ENCODE data around the gene HLA-DQB2. TPM values are rescaled to one million over a fixed set of nuclear protein-coding genes. Genes with fewer than 3 reads are reported as not detected.
"Not testable (repeated sequence)": the region's sequence is repeated elsewhere in the genome, so short reads cannot be mapped to it uniquely, and the experiment has no call there.

HLA-DQB2 gene
- polyA plus RNA-seq, 1 donor (not counting 4 experiments of a cell fraction or from before 2014, with no cell fraction given): not detected

GRCh38 chr6:32807020-32807580, 43.8 kb upstream of the HLA-DQB2 start:
- dilution Hi-C loops (cut with MboI; ENCODE audit: extremely low pct_ligation_motif_present, low sequenced_read_pairs): no loop called here
- no peaks in the 10 kb centered on the region for H3K79me2 ChIP-seq (ENCODE audit: control insufficient read depth, insufficient read depth, low read length)
- no peak overlapping the region for H3K27ac ChIP-seq (ENCODE audit: control insufficient read depth, insufficient read depth, low read length)
- H3K4me1 ChIP-seq (ENCODE audit: control insufficient read depth, extremely low read depth, insufficient read depth, low read length): no peaks in the 10 kb centered on the region
- TF ChIP-seq, protein P1, sequence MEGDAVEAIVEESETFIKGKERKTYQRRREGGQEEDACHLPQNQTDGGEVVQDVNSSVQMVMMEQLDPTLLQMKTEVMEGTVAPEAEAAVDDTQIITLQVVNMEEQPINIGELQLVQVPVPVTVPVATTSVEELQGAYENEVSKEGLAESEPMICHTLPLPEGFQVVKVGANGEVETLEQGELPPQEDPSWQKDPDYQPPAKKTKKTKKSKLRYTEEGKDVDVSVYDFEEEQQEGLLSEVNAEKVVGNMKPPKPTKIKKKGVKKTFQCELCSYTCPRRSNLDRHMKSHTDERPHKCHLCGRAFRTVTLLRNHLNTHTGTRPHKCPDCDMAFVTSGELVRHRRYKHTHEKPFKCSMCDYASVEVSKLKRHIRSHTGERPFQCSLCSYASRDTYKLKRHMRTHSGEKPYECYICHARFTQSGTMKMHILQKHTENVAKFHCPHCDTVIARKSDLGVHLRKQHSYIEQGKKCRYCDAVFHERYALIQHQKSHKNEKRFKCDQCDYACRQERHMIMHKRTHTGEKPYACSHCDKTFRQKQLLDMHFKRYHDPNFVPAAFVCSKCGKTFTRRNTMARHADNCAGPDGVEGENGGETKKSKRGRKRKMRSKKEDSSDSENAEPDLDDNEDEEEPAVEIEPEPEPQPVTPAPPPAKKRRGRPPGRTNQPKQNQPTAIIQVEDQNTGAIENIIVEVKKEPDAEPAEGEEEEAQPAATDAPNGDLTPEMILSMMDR (optimal IDR thresholded peaks at IDR 0.05 in 1 of 3, IDR thresholded peaks at IDR 0.05 in 1 of 3, conservative IDR thresholded peaks at IDR 0.05 in 1 of 3; ENCODE audit: extremely low read depth in 1 of 3, insufficient read depth in 2 of 3, low read length in 3 of 3): no peak
- TF ChIP-seq EZH2 (IDR thresholded peaks at IDR 0.05; ENCODE audit: low read length): no peak
- H3K9me1 ChIP-seq (ENCODE audit: control insufficient read depth, extremely low read depth, insufficient read depth, low read length): no peaks in the 10 kb centered on the region
- no peaks in the 10 kb centered on the region for H3K9me3 ChIP-seq (ENCODE audit: control insufficient read depth, low read depth, low read length)
- no peak overlapping the region for H3K4me3 ChIP-seq (ENCODE audit: control insufficient read depth in 2 of 3, extremely low read depth in 1 of 3, insufficient read depth in 2 of 3, low read depth in 1 of 3, low read length in 3 of 3)
- H3K9ac ChIP-seq (ENCODE audit: control insufficient read depth, extremely low read depth, insufficient read depth, low read length): no peak overlapping the region
- H3K36me3 ChIP-seq (ENCODE audit: control insufficient read depth in 2 of 2, extremely low read depth in 1 of 2, insufficient read depth in 2 of 2, low read length in 2 of 2): no peaks in the 10 kb centered on the region
- H3K27me3 ChIP-seq (ENCODE audit: control insufficient read depth, extremely low read depth, insufficient read depth, low read length): no peaks in the 10 kb centered on the region
- FAIRE-seq (no peak), DNase-seq (ENCODE audit: low read depth, low spot score) (no peak)
- no peaks in the 10 kb centered on the region for H4K20me1 ChIP-seq (ENCODE audit: control insufficient read depth, extremely low read depth, insufficient read depth, low read length)
- no peak overlapping the region for H3K4me2 ChIP-seq (ENCODE audit: control insufficient read depth, extremely low read depth, insufficient read depth, low read depth, low read length)
- H2AFZ ChIP-seq (ENCODE audit: control insufficient read depth, low read length): no peak overlapping the region

GRCh38 chr6:32805404-32805803, 42.1 kb upstream of the HLA-DQB2 start:
- dilution Hi-C loops (cut with MboI; ENCODE audit: extremely low pct_ligation_motif_present, low sequenced_read_pairs); H4K20me1 ChIP-seq (ENCODE audit: control insufficient read depth, extremely low read depth, insufficient read depth, low read length); H3K9me1 ChIP-seq (ENCODE audit: control insufficient read depth, extremely low read depth, insufficient read depth, low read length); H3K4me3 ChIP-seq (ENCODE audit: control insufficient read depth in 2 of 3, extremely low read depth in 1 of 3, insufficient read depth in 2 of 3, low read depth in 1 of 3, low read length in 3 of 3); FAIRE-seq; H3K9me3 ChIP-seq (ENCODE audit: control insufficient read depth, low read depth, low read length); H3K4me2 ChIP-seq (ENCODE audit: control insufficient read depth, extremely low read depth, insufficient read depth, low read depth, low read length); DNase-seq (ENCODE audit: low read depth, low spot score); H3K9ac ChIP-seq (ENCODE audit: control insufficient read depth, extremely low read depth, insufficient read depth, low read length); H3K79me2 ChIP-seq (ENCODE audit: control insufficient read depth, insufficient read depth, low read length); H3K27me3 ChIP-seq (ENCODE audit: control insufficient read depth, extremely low read depth, insufficient read depth, low read length); H3K27ac ChIP-seq (ENCODE audit: control insufficient read depth, insufficient read depth, low read length); H2AFZ ChIP-seq (ENCODE audit: control insufficient read depth, low read length); H3K36me3 ChIP-seq (ENCODE audit: control insufficient read depth in 2 of 2, extremely low read depth in 1 of 2, insufficient read depth in 2 of 2, low read length in 2 of 2); H3K4me1 ChIP-seq (ENCODE audit: control insufficient read depth, extremely low read depth, insufficient read depth, low read length): not testable (repeated sequence)

GRCh38 chr6:32803416-32803815, 40.1 kb upstream of the HLA-DQB2 start:
- TF ChIP-seq, protein P1 (optimal IDR thresholded peaks at IDR 0.05 in 1 of 3, IDR thresholded peaks at IDR 0.05 in 1 of 3, conservative IDR thresholded peaks at IDR 0.05 in 1 of 3; ENCODE audit: extremely low read depth in 1 of 3, insufficient read depth in 2 of 3, low read length in 3 of 3): no peak
- TF ChIP-seq EZH2 (IDR thresholded peaks at IDR 0.05; ENCODE audit: low read length): no peak

More at GRCh38 chr6:32803416-32803815, 40.1 kb upstream of the HLA-DQB2 start:
- no peaks in the 10 kb centered on the region for H3K79me2 ChIP-seq (ENCODE audit: control insufficient read depth, insufficient read depth, low read length)
- DNase-seq (ENCODE audit: low read depth, low spot score) (no peak), FAIRE-seq (no peak)
- no peaks in the 10 kb centered on the region for H4K20me1 ChIP-seq (ENCODE audit: control insufficient read depth, extremely low read depth, insufficient read depth, low read length)
- no peaks in the 10 kb centered on the region for H3K9me3 ChIP-seq (ENCODE audit: control insufficient read depth, low read depth, low read length)
- H3K4me2 ChIP-seq (ENCODE audit: control insufficient read depth, extremely low read depth, insufficient read depth, low read depth, low read length): no peak overlapping the region
- no peak overlapping the region for H3K9ac ChIP-seq (ENCODE audit: control insufficient read depth, extremely low read depth, insufficient read depth, low read length)
- H3K9me1 ChIP-seq (ENCODE audit: control insufficient read depth, extremely low read depth, insufficient read depth, low read length): no peaks in the 10 kb centered on the region
- no peaks in the 10 kb centered on the region for H3K27me3 ChIP-seq (ENCODE audit: control insufficient read depth, extremely low read depth, insufficient read depth, low read length)
- H3K36me3 ChIP-seq (ENCODE audit: control insufficient read depth in 2 of 2, extremely low read depth in 1 of 2, insufficient read depth in 2 of 2, low read length in 2 of 2): no peaks in the 10 kb centered on the region
- dilution Hi-C loops (cut with MboI; ENCODE audit: extremely low pct_ligation_motif_present, low sequenced_read_pairs): no loop called here
- H2AFZ ChIP-seq (ENCODE audit: control insufficient read depth, low read length): no peak overlapping the region
- no peak overlapping the region for H3K27ac ChIP-seq (ENCODE audit: control insufficient read depth, insufficient read depth, low read length)
- no peaks in the 10 kb centered on the region for H3K4me1 ChIP-seq (ENCODE audit: control insufficient read depth, extremely low read depth, insufficient read depth, low read length)
- no peak overlapping the region for H3K4me3 ChIP-seq (ENCODE audit: control insufficient read depth in 2 of 3, extremely low read depth in 1 of 3, insufficient read depth in 2 of 3, low read depth in 1 of 3, low read length in 3 of 3)
